ENCODE measurements around the gene TSPAN19. TPM values are rescaled to one million over a fixed set of nuclear protein-coding genes. Genes with fewer than 3 reads are reported as not detected.
A peak's percentile ranks its signal among the peaks of the same experiment; 100 is the strongest.

TSPAN19 gene
- total RNA-seq, 4 donors from 2014 or later = not detected

DNA sequence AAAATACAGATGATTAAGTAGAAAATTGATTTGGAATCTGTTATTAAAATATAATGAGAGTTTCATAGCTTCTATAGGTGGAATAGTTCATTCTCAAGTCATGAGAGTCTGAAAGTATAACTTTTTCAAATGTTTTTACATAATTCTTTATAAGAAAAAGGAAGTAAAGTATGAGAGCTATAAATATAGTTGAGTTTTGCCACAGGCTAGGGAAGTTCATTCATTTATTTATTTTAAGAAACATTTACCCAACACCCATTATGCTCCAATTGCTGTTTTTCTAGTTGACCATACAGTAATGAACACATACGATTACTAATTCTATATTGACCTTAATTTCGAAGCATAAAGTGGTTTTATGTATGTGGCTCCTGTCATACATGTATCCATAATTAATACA lies 24.8 kb upstream of the TSPAN19 start:
- DNase-seq = no peak
- Histone ChIP-seq H3K36me3 (no peaks in the 10 kb centered on the region), H3K27me3 (no peaks in the 10 kb centered on the region), H3K4me3 (no peak overlapping the region), H3K9me3 (no peaks in the 10 kb centered on the region), H3K27ac (no peak overlapping the region), H3K4me1 (no peaks in the 10 kb centered on the region)
- no peak for TF ChIP-seq POLR2A (IDR thresholded peaks at IDR 0.05)
- no peak for TF ChIP-seq EP300 (IDR thresholded peaks at IDR 0.05; ENCODE audit: low read depth)
- no peak for TF ChIP-seq POLR2AphosphoS5 (IDR thresholded peaks at IDR 0.05)
- TF ChIP-seq, protein P1, sequence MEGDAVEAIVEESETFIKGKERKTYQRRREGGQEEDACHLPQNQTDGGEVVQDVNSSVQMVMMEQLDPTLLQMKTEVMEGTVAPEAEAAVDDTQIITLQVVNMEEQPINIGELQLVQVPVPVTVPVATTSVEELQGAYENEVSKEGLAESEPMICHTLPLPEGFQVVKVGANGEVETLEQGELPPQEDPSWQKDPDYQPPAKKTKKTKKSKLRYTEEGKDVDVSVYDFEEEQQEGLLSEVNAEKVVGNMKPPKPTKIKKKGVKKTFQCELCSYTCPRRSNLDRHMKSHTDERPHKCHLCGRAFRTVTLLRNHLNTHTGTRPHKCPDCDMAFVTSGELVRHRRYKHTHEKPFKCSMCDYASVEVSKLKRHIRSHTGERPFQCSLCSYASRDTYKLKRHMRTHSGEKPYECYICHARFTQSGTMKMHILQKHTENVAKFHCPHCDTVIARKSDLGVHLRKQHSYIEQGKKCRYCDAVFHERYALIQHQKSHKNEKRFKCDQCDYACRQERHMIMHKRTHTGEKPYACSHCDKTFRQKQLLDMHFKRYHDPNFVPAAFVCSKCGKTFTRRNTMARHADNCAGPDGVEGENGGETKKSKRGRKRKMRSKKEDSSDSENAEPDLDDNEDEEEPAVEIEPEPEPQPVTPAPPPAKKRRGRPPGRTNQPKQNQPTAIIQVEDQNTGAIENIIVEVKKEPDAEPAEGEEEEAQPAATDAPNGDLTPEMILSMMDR (IDR thresholded peaks at IDR 0.05) = no peak
- in situ Hi-C loops (cut with MboI; ENCODE audit: low pct_ligation_motif_present in 1 of 4, low pct_unique_long_range_greater_than_20kb in 1 of 4, low sequenced_read_pairs in 3 of 4) = no loop called here
- 51 to 55% methylated on average over 2 of the region's 2 CpGs for WGBS, 2 donors (ENCODE audit: low coverage in 1 of 2)
- intact Hi-C loops (cut with DNase I; ENCODE audit: low total_unique reads) = no loop called here

DNA sequence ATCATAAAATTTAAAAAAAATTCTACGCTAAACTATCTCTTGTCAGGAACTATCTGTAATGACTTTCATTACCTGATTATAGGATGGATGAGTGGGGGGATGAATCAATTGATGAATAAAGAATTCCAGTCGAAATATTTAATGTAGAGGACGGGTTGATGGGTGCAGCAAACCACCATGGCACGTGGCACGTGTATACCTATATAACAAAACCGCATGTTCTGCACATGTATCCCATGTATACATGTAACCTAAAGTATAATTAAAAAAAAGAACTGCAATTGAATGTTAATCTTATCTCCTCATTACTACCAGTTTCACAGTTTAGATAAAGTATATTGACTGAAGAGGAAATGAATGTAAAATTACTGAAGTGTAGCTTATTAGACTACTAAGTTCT lies 23.5 kb upstream of the TSPAN19 start:
- TF ChIP-seq, protein P1 (IDR thresholded peaks at IDR 0.05) = no peak
- TF ChIP-seq POLR2A (IDR thresholded peaks at IDR 0.05) (no peak), POLR2AphosphoS5 (IDR thresholded peaks at IDR 0.05) (no peak), EP300 (IDR thresholded peaks at IDR 0.05; ENCODE audit: low read depth) (no peak)
- Histone ChIP-seq H3K9me3 (no peaks in the 10 kb centered on the region), H3K4me3 (no peak overlapping the region), H3K27ac (no peak overlapping the region), H3K4me1 (no peaks in the 10 kb centered on the region), H3K27me3 (no peaks in the 10 kb centered on the region), H3K36me3 (no peaks in the 10 kb centered on the region)
- WGBS, 2 donors (ENCODE audit: low coverage in 1 of 2) = 61 to 73% methylated on average over 6 of the region's 6 CpGs
- intact Hi-C loops (cut with DNase I; ENCODE audit: low total_unique reads) (no loop called here), in situ Hi-C loops (cut with MboI; ENCODE audit: low pct_ligation_motif_present in 1 of 4, low pct_unique_long_range_greater_than_20kb in 1 of 4, low sequenced_read_pairs in 3 of 4) (no loop called here)
- no peak for DNase-seq

DNA sequence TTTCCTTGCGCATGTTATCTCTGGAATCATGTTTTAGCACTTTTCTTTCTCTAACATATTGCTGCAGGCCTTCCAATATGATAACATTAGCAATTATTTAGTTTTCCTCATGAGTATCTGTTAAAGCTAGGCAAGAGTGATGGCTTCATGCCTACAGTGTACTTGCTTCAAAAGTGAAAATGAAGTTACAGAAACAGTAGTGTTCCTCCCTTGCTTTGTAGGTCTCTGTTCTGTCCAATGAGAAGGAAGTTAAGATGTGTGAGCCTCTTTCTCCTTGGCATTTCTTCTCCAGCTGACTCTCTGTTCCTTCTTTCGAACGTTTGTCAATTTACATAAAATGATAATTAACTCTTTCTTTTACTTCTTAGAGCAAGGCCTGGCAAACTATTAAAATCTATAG lies 22.3 kb upstream of the TSPAN19 start:
- in situ Hi-C loops (cut with MboI; ENCODE audit: low pct_ligation_motif_present in 1 of 4, low pct_unique_long_range_greater_than_20kb in 1 of 4, low sequenced_read_pairs in 3 of 4) (no loop called here), intact Hi-C loops (cut with DNase I; ENCODE audit: low total_unique reads) (no loop called here)
- Histone ChIP-seq H3K36me3 (no peaks in the 10 kb centered on the region), H3K9me3 (no peaks in the 10 kb centered on the region), H3K4me3 (no peak overlapping the region), H3K27ac (no peak overlapping the region), H3K4me1 (no peaks in the 10 kb centered on the region), H3K27me3 (no peaks in the 10 kb centered on the region)
- DNase-seq = no peak
- TF ChIP-seq POLR2A (IDR thresholded peaks at IDR 0.05) = no peak
- TF ChIP-seq EP300 (IDR thresholded peaks at IDR 0.05; ENCODE audit: low read depth) = no peak
- TF ChIP-seq, protein P1 (IDR thresholded peaks at IDR 0.05) = no peak
- no peak for TF ChIP-seq POLR2AphosphoS5 (IDR thresholded peaks at IDR 0.05)
- 47 to 48% methylated on average over 3 of the region's 3 CpGs for WGBS, 2 donors (ENCODE audit: low coverage in 1 of 2)

DNA sequence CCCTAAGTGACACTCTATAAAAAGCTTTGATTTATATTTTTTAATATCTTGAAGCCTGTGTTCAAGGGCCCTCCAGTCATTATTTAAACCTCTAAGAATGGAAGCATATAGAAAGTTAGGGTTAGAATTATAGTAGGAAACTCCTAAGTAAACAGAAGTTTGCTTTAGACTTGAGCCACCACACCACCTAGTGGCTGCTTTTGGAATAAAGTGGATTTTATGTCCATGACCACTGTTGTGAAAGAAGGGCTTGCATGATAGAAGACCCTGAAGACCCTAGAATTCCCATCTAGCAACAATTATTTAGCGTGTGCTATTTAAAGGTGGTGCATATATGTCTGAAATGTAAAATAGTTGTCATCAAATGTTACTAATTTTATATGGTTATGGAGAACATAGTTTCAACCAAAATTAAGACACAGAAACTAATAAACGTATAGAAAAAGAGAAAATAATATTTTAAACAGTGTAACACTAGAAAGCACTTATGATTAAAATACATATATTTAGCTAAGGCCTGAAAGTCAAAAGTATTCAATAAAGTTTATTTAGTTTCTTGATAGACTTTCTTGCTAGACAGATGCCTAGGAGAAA lies 21.4 kb upstream of the TSPAN19 start:
- no peaks in the 10 kb centered on the region for H3K4me1 ChIP-seq
- H3K27ac ChIP-seq = no peak overlapping the region
- no peaks in the 10 kb centered on the region for H3K9me3 ChIP-seq
- intact Hi-C loops (cut with DNase I; ENCODE audit: low total_unique reads) (no loop called here), in situ Hi-C loops (cut with MboI; ENCODE audit: low pct_ligation_motif_present in 1 of 4, low pct_unique_long_range_greater_than_20kb in 1 of 4, low sequenced_read_pairs in 3 of 4) (no loop called here)
- WGBS, 2 donors (ENCODE audit: low coverage in 1 of 2) = 34 to 46% methylated on average over 2 of the region's 2 CpGs
- peak; percentile 15 for DNase-seq
- no peak overlapping the region for H3K4me3 ChIP-seq
- no peaks in the 10 kb centered on the region for H3K36me3 ChIP-seq
- no peak for TF ChIP-seq POLR2A (IDR thresholded peaks at IDR 0.05)
- TF ChIP-seq, protein P1 (IDR thresholded peaks at IDR 0.05) = peak; percentile 50 to 74 (median 69)
- no peaks in the 10 kb centered on the region for H3K27me3 ChIP-seq
